GM21447 (cell line): Measurements from ENCODE around the gene RPS14.
"Not testable (repeated sequence)": the region's sequence is repeated elsewhere in the genome, so short reads cannot be mapped to it uniquely, and the experiment has no call there.

Experiments used
- ATAC-seq: cut with Tn5 transposase; IDR thresholded peaks from one replicate; pipeline ENCODE4 v1.9.1; 2021; ENCODE audit not compliant: unreplicated experiment

The RPS14 gene

GRCh38 chr5:150413902-150414790 lies 35.4 kb downstream of the RPS14 start:
- not testable (repeated sequence) for ATAC-seq

DNA sequence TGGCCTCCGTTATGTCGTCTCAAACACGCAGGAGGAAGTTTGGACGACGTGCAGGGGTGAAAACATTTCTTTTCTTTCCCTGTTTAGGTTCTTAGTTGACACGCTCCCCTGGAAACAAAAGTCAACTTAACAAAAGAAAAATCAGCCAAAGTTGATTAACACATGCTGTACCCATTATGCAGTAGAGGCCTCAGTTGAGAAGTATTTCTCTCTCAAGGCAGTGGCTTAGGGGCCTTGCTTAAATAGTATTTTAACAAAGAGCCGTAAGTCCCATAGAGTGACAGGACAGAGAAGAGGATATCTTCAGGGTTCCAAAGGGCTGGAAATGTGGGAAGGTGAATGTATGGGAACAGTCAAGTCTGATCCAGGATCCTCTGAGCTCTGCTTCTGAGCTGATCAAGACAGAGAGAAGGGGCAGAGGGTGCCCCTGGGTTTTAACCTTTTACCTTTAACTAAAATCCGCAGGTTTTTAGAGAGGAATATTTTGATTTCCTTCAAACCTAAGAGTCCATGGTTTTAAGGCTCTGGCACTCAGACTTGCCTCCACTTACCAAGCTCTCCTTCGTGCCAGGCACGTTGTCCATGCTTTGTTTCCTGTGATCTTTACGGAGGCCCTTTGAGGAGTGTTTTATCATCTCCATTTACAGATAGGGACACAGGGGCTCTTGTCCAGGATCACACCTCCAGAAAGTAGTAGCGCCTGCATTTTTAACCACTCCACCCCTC lies 36.2 kb downstream of the RPS14 start:
- ATAC-seq, result no peak

- ATAC-seq, result peak; percentile 69
Observed at GRCh38 chr5:150412319-150413175, 37.0 kb downstream of the RPS14 start, which contains the start of gene CD74. TSS of gene CD74 (minus strand) at chr5:150412910. CDS start at chr5:150412749, 161 bp downstream.

- ATAC-seq, result peak; percentile 30
Observed at GRCh38 chr5:150411245-150411979, 38.1 kb downstream of the RPS14 start.

DNA sequence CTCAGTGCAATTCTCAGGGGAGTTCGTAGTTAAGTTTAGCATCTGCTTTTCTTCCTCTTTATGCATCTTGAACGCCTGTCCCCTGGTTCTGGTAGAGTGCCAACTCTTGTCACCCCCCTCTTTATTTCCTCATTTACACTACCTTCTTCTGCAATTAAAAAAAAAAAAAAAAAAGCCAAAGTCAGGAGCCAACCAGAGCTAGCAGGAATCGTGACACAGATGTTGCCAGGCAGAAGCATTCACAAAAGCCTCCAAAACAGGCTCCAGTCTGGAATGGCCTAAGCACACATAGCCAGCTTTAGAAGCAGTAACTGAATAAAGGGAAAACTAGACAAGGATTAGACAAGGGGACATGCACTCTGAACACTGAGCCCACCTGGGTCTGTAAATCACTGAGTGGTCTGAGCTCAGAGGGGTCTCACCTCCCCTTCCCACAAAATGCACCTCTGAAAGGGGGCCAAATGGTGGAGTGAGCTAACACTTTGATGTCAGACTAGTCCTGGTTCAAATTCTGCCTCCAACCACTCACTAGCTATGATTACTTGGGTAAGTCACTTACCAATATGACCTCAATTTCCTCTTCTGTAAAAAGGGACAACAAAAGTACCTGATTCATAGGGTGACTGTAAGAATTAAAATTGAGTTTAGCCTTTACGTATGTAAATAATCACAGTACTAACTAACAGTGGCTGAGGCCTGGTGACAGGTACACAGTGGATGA lies 38.9 kb downstream of the RPS14 start:
- no peak for ATAC-seq

- peak; percentile 34 for ATAC-seq
Observed at GRCh38 chr5:150409638-150410523, 39.7 kb downstream of the RPS14 start.

DNA sequence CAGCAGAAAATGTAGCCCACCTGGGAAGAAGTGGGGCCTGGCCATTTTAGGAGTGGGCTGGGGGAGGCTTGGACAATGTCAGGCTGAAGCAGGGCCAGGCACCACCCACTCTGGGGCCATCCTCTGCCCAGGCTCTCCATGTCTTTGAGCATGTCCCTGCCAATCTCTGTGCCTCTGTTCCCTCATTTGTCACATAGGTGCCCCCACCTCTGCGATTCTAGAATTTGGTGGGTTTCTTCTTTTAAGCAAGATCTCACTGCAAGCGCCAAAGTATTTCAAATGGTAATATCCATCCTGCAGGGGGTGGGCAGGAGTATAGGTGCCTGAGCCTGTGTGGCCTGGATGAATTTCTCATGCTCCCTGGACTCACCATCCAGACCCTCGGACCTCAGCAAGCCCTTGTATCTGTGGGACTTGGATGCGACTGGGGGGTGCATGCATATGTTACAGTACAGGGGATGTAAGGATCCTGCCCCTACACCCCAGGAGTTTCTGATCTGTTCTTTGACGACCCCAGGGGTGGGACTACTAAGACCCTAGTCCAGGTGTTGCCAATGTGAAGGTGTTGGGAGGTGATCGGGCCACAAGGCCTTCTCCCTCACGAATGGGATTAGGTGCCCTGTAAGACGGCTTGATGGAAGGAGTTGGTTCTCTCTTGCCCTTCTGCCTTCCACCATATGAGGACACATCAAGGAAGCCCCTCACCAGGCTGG lies 41.2 kb downstream of the RPS14 start:
- no peak for ATAC-seq

- ATAC-seq, result no peak
Observed at GRCh38 chr5:150407096-150407720, 42.3 kb downstream of the RPS14 start.

DNA sequence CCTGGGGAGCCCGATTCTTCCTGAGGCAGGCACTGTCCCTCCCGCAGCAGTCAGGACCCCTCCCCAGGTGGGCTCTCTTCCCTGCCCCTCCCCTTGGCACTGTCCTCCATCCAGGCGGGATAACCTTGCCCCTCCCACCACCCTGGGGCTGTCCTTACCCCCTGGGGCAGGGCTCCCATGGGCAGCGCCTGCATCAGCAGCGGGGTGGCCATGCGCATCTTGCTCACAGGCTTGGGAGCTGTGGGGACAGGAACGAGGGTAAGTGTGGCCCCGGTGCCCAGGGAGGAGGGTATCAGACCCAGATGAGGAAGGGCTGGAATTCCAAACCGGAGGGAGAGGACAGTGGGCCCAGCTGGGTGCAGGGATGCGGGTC lies 42.8 kb downstream of the RPS14 start:
- no peak for ATAC-seq

DNA sequence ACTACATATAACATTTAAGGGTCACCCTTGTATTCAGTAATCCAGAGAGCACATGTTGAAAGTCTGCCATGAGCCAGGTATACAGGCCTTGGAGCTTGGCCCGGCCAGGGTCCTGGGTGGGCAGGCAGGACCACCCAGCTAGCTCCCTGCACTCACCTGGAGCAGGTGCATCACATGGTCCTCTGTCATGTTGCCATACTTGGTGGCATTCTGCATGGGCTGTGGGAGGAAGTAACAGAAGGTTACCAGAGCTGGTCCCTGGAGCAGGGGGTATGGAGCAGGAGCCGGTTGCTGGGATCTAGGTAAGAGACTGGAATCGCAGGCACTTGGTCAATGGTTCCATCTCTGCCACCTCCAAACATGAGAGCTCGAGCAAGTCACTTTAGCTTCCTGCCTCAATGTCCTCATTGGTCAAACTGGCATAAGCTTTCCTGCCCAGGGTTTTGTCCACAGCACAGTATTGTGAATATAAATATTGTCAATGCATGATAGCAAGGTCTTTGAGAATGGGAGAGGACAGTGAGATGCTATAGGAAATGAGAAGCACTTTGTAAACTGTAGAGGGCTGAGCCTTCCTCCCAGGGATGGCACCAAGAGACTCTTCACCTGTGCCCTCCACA lies 43.3 kb downstream of the RPS14 start:
- no peak for ATAC-seq

DNA sequence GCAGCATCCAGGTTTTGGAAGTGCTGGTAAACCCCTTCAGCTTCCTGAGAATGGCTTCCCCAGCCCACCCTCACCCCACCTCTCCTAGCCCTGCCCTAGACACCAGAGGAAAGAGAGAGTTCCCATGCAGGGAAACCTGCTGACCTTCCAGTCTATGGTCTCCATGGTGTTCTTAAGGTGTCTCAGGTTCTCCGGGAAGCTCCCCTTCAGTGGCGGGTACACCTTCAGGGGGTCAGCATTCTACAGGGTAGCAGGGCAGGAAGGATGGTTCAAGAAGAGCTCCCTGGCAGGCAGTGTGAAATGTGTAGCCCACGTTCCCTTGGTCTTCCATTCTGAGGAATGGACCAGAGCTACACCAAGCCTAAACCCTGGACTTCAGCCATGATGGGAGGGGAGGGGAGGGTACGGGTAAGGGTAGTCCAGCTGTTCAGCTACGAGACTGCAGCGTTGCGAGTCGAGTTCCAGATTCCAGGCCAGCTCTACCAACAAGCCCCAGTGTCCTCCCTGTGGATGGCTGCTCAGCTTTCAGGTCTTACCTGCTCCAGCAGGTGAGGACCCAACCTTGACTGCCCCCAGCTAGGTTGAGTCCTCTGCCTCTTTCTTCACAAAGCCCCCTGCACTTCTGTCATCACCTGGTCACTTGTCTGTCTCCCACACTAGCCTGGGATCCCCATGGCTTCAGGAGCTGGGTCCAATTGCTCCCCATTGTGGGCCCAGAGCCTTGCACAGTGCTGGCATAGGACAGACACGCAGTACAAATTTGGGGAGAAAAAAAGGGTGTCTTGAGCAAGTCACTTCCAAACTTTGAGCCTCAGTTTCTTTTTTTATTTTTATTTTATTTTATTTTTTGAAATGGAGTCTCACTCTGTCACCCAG lies 44.4 kb downstream of the RPS14 start:
- no peak for ATAC-seq

- no peak for ATAC-seq
Observed at GRCh38 chr5:150404535-150404934, 45.0 kb downstream of the RPS14 start.

- no peak for ATAC-seq
Observed at GRCh38 chr5:150404121-150404520, 45.4 kb downstream of the RPS14 start.

DNA sequence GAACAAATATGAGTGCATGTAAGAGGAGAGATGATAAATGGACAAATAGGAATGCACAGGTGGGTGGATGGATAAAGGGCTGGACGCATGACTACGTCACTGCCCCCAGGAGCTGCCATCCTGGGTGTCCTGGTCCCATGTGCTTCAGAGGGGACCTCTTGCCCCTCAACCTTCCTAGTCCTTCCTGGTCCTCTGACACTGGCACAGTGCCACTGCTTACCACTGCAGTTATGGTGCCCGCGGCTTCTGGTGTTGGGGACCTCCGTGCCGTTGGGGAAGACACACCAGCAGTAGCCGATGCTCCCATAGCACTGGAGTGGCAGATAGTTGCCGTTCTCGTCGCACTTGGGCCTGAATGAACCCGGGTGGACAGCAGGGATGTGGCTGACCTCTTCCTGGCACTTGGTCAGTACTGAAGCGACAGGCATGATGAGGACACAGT lies 46.6 kb downstream of the RPS14 start:
- ATAC-seq, result no peak

DNA sequence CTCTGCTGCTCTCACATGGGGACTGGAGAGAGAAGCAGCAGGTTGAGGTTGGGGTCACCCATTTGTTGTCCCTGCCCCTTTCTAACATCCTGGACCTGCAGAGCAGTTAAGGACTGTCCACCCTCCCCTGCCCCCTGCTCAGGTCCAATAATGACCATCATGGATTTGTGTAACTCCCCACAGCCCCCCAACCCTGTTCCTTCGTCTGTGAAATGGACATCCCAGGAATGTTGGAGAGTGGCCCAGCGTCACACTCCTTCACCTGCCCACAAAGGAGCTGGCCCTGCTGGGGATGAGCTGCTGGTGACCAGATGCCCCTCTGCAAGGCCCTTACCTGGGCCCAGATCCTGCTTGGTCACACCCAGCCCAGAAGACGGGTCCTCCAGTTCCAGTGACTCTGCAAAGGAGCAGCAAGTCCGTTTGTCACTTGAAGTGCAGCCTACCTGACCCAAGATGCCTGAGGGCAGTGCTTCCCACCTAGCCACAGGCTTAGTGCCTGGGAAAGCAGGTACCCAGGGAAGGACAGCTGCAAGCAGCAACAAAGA lies 47.2 kb downstream of the RPS14 start:
- ATAC-seq, result no peak
